Kidney glomerular epithelial cell (primary cell): ENCODE data around the gene EP400.
"Not testable (repeated sequence)": the region's sequence is repeated elsewhere in the genome, so short reads cannot be mapped to it uniquely, and the experiment has no call there.

Experiments used
- DNase-seq: peaks from one replicate; lab custom pipeline; 2025; lab: John Stamatoyannopoulos, UW

The EP400 gene

DNA sequence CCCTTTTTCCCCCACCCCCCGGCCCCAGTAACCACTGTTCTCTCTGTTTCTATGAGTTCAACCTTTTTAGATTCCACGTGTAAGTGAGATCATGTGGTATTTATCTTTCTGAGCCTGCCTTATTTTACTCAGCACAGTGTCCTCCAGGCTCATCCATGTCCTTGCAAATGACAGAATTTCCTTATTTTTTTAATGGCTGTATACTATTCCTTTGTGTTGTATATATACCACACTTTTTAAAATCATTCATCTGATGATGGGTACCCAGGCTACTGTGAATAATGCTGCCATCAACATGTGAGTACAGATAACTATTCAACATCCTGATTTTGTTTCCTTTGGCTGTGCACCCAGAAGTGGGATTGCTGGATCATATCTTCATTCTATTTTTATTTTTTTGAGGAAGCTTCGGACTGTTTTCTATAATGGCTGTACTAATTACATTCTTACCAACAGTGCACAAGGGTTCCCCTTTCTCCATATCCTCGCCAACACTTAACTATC, 139.7 kb downstream of the EP400 start:
- DNase-seq: no peak

DNA sequence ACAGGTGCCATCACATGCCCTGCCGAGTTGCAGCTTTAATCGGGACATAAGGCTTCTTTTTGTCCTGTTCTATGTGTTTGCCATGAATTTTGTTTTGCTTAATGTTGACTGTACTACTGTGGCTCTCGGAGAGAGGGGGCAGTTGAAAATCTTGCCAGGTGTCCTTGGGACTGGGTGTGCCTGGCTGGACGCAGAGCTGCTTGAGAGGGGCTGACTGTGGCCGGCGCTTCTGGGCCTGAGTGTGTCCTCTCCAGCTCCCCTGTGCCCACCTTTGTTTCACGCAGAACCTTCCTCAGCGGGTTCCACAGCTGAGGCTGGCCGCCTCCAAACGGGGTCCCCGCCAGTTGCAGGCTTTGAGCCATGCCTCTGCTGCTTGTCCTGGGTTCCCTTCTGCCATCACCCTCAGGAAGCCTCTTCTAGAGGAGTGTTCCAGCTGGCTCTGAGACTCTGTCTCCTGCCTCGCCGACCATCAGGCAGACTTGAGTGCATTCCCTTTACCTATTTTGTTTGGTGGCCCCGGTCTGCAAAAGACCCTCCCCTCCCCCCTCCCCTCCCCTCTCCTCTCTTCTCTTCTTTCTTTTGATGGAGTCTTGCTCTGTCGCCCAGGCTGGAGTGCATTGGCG, 144.6 kb downstream of the EP400 start:
- DNase-seq: no peak

DNA sequence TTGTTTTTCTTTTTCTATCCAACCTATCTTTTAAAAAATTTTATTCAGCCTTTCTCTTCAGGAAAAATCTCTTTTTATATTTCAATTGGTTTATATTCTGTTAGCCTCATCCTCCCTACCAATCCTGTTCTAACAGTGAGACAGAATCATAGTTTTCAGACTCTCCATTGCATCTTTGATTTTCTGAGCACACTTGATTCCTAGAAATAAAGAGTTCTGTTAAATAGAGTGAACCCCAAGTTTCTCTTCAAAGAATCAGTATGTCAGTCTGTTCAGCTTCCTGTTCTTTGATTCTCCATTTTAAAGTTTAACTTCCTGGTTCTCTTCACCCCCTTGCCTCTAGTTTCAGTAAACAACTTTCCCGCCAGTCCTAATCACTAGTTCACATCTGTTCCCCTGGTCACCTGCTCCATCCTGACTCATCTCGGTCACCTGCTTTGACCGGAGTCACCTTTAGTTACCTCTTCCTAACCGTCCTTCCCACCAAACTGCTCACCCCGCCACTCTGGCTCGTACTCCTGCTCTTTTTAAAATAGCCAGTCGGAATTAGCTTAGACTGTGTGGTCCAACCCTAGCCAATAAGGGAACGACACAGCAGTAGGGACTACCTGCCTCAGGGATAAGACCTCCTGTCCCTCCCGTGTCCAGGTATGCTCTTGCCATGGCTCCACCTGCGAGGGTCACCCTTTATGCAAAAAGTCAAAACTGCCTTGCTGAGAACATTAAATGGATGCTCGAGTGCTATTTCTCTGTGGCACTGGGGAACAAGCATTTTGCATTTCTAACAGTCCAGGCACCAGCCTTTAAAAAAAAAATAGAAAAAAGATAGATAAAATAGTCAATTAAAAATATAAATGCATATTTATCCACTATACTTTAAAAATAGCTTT, 146.0 kb downstream of the EP400 start:
- no peak for DNase-seq

DNA sequence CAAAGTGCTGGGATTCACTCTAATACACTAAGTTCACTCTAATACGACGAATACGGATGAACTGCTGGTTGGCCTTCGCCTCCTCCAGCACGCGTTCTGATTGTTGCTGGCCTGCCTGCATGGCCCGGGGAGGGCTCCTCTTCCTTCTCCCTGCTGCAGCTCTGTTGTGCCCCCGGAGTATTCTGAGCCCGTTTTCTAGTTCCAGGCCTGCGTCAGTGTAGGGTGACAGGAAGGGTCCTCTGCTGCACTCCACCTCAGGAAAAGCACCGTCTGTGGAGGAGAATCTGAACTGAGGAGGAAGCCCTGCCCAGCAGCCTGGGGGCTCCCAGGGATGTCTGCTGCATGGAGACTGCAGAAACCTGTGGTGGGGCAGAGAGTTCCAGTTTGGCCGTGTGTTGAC, 150.0 kb downstream of the EP400 start:
- no peak for DNase-seq

DNA sequence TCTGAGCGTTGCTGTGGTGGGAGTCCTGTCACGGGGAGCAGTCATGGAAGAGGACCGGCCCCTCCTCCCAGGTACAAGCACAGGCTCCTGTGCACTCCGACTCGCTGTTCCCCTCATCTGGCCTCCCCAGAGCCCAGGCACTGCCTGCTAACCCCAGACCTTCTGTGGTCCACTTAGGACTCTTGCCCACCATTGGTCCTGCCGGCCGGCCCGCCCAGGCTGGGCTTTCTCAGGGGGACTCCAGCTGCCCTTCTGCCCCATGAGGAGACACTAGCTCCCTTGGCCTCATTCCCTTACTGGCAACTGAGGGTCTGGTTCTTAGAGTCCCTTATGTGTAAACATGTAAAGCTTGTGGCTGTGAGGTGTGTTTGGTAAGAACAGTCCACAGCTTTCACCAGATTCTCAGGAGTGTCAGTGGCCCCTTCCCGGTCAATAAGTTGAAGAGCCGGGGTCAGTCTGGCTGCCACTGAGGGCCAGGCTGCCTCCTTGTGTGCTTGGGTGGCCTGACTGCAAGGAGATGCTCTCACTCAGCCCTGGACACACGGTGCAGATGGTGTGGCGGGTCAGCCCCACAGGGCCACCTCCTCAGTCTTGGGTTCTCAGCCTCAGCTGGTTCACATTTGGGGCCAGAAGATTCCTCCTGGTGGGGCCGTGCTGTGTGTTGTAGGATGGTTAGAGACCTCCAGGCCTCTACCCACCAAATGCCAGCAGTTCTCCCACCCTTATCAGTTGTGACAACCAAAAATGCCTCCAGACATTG, 150.7 kb downstream of the EP400 start:
- no peak for DNase-seq

DNA sequence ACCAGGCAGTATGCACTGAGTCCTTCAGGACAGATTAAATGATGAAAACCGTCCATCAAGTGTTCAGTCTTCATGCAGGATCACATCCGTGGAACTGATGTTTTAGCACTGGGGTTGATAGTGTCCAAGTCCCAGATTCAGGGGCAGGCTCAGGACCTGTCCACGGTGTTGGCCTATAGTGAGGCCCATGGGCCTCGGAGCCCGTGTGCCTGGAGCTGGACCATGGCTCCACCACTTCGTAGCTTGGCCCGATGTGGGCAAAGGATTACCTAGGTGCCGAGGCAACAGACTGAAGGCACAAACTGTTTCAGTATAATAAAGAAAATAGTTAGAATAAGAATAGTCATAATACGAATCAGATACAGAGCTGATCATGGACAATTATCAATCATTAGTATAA, 152.6 kb downstream of the EP400 start:
- DNase-seq: no peak

DNA sequence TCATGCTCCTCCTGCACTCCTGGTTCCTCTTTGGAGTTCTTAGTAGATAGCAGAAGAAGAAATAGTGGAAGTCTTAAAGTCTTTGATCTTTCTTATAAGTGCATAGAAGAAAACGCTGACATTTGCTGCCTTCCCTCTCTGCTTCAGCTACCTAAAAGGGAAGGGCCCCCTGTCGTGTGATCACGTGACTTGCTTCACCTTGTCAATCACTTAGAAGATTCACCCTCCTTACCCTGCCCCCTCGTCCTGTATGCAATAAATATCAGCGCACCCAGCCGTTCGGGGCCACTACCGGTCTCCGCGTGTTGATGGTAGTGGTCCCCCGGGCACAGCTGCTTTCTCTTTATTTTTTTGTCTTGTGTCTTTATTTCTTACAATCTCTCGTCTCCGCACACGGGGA, 153.3 kb downstream of the EP400 start:
- DNase-seq: not testable (repeated sequence)

DNA sequence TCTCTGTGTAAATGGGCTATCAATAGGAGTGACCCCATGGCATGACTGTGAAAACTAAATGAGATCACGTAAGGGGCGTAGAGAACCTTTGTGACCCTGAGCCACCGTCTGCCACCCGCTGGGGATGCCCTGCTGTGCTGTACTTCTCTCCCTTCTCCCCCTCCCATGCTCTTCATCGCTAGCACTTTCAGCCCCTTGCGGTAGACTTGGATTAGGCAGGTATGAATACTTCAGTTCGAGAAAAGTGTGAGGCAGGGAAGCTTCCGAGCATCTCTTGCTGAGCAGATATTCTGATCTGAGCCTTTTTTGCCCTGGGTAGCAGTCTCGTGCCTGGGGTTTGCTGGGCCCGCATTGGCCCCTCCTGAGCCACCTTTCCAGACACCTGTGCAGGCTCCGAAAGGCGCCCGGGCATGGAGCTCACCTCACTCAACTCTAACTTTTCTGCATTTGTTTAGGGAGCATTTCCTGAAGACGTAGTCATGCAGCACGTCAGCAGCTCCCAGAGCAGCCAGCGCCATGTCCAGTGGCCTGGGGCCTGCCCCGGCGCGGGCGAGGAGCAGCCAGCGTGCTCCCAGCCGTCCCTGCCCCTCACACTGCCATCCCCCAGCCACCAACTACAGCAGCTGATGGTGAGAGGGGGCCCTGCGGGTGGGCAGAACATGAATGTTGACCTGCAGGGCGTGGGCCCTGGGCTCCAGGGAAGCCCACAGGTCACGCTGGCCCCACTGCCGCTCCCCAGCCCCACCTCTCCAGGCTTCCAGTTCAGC, 154.0 kb downstream of the EP400 start:
- no peak for DNase-seq

DNA sequence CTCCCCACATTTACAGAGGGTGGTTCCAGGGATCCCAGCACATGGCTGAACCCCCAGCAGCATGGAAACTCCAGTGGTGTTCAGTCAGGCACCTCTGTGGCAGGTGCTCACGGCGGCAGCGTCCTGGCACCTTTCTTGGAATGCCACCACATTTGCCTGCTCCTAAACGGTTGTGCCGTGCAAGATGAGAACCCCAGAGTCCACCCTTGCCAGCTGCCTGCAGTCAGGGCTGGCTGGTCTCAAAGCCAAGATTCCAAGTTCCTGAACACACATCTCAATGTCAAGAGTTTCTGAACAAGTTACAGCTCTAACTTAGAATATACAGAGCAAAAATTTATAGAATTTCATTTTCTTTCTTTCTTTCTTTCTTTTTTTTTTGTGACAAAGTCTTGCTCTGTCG, 155.7 kb downstream of the EP400 start:
- DNase-seq: no peak

DNA sequence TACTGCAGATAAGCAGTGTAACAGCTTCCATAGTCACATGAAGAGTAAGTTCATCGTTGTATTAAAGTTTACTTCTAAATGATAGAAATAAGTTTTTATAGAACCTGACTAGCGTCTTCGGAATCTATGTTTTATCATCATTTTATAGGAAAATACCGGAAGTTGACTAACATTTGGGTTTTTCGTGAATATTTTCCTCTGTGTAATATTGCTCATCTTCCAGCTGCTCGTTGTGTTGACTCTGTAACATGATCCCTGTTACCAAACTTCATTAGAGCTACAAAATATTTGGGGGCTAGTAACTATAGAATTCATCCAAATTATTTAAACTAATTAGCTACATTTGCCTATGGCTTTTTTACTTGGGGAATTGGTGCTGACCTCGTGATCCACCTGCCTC, 157.2 kb downstream of the EP400 start:
- no peak for DNase-seq

DNA sequence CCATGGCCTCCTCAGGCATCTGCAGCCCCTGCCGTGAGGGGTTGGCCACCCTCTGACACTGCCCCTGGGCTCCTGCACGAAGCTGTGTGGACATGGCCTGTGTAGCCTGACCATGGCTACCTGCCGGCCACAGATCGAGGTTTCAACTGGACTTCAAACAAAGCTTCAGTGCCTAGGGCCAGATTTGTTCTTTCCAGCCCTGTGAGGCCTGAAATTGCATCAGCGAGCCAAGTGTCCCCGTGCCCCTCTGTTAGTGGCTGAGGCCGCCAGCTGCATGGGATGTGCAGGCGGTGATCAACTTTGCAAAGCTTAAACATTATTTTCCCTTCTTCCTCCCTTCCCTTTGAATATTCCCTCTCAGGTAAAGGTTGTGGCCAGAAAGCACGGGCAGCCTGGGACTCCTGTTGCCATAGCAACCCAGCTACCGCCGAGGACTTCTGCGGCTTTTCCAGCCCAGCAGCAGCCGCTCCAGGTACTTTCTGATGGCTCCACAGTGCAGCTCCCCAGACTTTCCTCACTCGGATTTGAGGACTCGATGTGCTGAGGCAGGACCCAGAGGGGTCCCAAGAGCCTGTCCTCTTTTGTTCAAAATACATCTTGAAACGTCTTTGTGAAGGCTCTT, 158.6 kb downstream of the EP400 start:
- no peak for DNase-seq

DNA sequence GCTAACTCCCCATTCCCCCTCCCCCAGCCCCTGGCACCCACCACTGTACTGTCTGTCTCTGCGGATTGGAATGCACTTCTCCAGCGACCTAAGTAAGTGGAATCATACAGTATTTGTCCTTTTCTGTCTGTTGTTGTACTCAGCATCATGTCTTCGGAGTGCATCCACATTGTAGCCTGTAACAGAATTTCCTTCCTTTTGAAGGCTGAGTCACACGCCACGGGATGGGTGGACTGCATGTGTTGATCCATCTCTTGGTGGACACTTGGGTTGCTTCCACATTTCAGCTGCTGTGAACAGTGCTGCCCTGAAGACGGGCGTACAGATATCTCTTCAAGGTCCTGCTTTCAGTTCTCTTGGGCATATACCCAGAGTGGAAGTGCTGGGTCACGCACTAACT, 160.0 kb downstream of the EP400 start:
- no peak for DNase-seq

DNA sequence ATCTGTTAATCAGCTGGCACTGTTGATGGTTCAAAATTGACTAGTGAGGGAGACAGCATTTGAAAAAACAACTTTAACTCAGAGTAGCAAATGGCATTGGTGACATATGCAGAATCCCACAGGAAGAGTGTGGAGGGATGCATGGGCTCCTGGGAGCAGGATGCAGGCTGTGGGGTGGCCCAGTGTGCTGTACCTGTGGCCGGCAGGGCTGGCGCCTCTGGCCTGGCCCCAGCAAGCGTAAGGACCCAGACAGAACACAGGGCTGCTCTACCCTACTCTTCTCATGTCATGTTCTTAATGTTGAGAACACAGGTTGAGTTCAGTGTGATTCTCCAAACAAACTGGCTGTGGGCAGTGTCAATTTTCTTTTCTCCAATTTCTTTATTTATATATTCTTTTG, 160.9 kb downstream of the EP400 start:
- DNase-seq: no peak

DNA sequence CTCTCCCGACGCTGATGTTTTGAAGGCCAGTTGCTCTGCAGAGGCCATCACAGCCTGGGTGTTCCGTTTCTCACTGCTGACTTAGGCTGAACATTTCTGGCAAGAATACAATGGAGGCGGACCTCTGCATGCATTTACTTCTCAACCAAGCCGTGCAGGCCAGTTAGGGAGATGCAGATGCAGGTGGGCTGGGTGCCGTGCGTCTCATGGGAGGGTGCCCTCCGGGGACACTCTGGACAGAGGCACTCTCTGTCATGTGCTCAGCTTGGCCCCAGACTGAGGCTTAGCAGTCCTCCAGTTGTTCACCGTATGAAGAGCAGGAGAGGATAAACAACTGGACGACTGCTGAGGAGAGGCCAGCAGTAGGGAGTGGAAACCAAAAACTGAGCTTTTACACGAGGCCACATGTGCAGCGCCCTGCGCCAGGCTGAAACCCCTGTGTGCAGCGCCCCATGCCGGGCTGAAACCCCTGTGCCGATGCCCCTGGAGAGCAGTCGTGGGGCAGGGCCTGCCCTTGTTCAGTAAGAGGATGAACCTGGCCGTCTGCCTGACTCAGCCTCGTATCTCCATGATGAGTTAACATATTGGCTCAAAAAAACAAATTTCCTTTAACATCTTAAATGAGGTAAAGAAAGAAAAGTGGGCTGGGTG, 162.0 kb downstream of the EP400 start:
- no peak for DNase-seq

DNA sequence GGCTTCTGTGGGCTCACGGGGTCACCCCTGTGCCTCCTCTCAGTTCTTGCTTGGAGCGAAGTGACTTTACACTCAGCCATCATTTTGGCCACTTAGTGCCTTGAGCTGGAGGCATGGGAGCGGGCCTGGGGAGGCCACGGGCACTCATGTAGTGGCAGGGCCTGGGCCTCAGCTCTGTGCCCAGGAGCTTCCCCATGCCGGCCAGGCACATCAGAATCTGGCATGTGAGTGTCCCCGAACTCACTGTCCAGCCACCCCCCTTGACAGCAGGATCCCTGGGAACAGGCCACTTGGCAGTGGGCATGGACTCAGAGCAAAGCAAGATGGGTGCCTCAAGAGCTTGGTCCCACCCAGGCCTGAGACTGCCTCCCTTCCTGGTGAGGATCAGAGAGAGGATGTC, 164.9 kb downstream of the EP400 start:
- no peak for DNase-seq

DNA sequence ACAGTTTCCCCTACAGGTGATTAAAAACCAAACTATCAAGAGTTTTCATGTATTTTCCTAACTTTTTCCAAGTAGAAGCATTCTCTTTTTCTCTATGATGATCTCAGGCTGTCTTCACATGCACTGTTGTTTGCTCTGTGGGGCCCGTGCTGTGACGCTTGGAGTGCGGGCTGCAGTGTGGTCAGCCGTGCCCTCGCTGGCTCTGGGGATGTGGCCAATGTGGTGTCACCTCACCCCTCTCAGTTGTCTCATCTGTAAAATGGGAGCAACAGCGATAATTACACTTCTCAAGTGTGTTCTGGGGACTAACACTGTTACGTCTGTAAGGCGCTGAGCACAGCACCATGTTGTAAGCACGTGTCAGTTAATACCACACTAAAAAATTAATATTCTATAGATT, 165.8 kb downstream of the EP400 start:
- no peak for DNase-seq

DNA sequence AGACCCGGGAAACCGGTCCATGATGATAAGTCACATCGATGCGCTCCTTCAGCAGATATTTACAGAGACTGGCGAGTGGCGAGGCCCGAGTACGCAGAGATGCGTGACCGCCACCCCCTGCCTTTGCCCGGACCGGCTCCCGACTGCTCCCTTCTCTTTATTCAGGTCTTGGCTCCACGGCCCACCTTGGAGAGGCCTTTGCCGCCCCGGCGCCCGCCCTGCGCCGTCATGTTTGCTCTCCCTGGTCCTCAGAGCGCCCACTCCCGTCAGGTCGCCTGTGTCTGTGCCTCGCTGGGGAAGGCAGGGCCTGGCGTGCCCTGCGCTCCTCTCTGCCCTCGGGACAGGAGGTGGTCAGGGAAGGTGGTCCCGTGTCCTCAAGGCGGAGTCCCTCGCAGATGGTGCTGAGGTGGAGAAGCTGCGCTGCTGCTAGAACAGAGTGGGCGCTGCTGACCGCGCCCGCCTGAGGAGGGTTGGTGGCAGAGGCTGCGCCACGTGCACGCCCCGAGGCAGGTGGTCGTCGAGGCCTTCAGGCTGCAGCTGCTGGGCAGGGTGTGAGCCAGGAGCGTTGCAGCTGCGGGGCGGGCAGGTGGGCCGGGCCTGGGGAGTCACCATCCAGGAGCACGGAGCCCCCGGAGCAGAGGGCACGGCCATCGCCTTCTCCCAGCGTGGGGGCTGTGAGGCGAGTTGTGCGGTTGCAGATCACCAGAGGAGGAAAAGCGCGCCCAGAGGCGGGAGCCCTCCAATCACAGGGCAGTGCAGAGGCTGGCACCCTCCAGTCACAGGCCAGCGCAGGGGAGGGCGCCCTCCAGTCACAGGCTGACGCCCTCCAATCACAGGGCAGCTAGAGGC, 167.2 kb downstream of the EP400 start:
- DNase-seq: no peak

DNA sequence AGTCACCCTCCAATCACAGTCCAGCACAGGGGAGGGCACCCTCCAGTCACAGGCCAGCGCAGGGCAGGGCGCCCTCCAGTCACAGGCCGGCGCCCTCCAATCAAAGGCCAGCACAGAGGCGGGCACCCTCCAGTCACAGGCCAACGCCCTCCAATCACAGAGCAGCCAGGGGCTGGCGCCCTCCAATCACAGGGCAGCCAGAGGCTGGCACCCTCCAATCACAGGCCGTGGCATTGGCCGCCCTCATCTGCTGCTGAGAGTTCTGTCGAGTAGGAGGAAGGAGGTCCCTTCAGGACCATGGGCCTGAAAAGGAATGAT, 167.8 kb downstream of the EP400 start:
- no peak for DNase-seq

DNA sequence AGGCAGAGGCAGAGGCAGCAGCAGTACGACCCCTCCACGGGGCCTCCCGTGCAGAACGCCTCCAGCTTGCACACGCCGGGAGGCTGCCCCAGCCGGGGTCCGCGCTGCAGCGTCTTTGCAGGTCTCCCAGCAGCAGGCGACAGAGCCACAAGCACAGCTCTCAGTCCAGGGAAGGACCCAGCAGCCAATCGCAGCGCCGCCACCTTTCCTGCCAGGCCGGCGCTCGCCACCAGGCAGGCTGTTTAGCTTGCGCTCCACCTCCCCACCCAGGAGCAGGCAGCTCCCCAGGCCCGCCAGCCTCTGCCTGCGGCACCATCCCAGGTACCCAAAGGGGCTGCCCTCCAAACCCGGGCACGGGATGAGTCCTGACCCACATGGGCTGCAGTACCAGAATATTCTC, 169.1 kb downstream of the EP400 start:
- DNase-seq: no peak

DNA sequence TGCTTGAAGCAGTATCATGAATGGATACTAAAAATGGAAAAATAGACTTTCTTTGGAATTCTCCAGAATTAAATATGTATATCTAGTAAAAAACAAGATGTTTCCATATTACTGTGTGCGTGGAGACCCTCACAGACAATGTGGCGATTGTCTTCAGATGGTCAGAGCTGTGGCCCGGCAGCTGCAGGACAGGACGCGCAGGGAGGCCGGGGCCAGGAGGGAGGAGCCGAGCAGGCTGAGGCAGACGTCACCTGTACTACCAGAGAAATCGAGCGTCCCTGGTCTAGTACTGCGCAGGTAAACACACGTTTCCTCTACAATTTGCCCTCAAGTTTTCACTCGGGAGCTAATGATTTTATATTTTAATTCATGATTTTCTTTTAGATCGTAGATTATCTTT, 171.5 kb downstream of the EP400 start:
- no peak for DNase-seq
